Adipose tissue (tissue), 3 donors: ENCODE measurements around the gene GRAMD4. TPM values are rescaled to one million over a fixed set of nuclear protein-coding genes. Genes with fewer than 3 reads are reported as not detected.

Experiments used
- H3K27ac ChIP-seq: one replicate; pipeline ENCODE4 v1.5.1; 2013; ENCODE audit warnings: low read depth, low read length
- WGBS, 3 donors: extraction: QIAGEN DNeasy Blood & Tissue Kit; methylation state at CpG; one replicate each; pipeline ENCODE4 v1.1.7; 2013; 5-methylcytosine and 5-hydroxymethylcytosine counted together
- polyA plus RNA-seq, 3 donors: library from polyadenylated mRNA; stranded (reverse); fragments of 200-250 nt; gene quantifications; one replicate each; pipeline ENCODE4 v1.2.3, GENCODE V29; 2013
- donor health status: healthy with polysubstance abuse.
- donor health status: Bipolar disorder and iron deficiency.
- donor health status: healthy.

GRAMD4 gene
- polyA plus RNA-seq, 3 donors, result 12.0 to 23.9 (median 12.1) TPM

DNA sequence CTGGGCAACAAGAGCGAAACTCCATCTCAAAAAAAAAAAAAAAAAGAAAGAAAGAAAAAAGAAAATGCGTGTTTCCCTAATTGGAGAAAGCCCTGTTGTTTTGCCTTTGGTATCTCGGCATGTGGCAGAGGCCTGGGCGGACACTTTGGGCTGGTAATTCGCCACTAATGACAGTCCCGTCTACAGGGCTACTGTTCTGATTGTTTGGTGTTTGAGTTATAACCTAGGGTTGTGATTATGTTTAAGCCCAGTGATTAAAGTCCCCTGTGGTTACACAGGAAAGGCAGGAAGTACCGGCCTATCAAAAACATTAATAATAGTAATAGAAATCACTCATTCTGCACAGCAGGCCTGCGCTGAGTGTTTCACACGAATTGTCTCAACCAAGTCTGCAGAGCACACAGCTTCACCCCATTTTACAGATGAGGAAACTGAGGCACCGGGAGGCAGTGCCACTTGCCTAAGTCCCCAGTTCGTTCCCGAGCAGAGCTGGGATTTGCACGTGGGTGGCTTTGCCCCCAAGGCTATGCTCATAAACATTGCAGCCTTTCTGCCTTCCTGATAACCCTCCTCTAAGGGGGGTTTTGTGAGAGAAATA lies 39.1 kb upstream of the GRAMD4 start:
- 57 to 68% (median 60%) methylated on average over 12 to 13 of the region's 13 CpGs for WGBS, 3 donors

DNA sequence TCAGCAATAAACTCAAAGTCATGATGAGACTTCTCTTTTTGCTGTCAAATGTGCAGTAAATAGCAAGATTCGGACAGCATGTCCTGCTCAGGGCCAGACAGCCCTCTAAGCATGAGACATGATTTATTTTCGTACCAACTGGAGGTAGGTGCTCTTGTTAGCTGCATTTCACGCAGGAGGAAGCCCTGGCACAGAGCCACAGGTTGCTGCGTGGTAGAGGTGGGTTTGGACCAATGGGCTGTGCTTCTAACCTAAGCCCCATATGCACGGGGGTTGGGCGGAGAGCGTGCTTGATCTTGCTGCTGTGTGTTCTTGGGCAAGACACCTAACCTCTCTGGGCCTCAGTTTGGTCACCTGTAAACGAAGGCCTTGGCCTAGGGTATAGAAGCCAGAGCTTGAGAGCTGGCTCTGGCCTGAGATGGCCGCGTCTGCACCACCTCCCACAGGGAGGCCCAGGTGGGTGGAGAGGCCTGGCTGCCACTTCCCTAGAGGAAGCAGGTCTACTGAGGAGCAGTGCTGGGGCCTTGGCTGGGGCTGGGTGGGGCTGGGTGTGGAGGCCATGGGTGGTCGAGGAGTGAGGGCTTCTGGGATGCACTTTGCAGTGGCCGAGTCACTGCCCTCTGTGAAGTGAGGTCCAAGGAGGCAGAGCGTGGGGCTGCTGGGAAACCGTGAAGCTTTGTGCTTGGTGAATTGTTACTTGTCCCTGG lies 38.5 kb upstream of the GRAMD4 start:
- WGBS, 3 donors, result 66 to 73% (median 69%) methylated on average over 14 of the region's 14 CpGs
- no peak overlapping the region for H3K27ac ChIP-seq

More for the DNA sequence above, 39.1 kb upstream of the GRAMD4 start:
- no peak overlapping the region for H3K27ac ChIP-seq

DNA sequence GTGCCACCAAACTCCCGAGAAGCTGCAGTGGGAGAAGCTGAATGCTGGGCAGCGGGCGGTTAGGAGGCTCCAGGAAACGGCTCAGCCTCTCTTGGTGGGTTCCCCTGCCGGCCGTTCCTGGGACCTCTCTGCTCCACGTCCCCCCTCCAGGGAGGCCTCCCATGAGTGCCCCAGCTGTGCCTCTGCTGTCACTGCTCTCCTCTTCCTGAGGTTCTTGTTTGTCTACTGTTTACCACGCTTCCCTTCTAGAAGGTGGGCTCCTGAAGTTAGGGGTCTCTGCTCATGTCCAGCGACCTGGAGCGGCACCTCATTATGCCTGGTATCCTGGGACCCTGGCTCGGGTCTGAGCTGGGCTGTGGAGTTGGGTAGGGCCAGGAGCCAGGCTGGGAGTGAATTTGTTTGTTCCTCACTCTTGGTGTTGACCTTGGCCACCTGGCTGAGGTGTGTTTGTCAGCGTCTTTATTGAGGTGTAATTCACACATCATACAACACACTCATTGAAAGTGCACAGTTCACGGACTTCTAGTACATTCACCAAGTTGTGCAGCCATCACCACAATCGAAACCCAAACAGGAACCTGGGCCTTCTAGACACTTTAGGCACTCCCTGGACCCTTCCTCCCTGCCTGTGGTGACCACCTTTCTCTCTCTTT lies 37.8 kb upstream of the GRAMD4 start:
- H3K27ac ChIP-seq, result no peak overlapping the region
- 51 to 82% (median 78%) methylated on average over 12 to 14 of the region's 14 CpGs for WGBS, 3 donors

DNA sequence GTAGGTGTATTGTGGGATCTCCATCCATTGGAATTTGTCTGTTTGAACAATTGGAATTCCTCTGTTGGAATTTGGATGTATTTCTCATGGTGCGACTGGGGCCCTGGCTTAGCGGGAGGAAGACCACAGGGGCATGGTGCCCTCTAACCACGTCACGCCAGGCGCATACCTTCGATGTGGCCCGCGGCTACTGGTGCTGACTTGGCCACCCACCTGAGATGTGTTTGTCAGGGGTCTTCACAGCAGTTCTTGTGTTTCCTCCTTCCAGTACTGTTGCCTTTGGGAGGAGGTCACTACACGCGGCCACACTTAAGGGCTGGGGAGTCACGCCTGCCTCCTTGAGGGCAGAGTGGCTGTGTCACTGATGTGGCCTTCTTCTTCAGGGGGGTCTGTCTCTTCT lies 36.6 kb upstream of the GRAMD4 start:
- H3K27ac ChIP-seq, result no peak overlapping the region
- 96 to 98% (median 97%) methylated on average over 11 of the region's 11 CpGs for WGBS, 3 donors

DNA sequence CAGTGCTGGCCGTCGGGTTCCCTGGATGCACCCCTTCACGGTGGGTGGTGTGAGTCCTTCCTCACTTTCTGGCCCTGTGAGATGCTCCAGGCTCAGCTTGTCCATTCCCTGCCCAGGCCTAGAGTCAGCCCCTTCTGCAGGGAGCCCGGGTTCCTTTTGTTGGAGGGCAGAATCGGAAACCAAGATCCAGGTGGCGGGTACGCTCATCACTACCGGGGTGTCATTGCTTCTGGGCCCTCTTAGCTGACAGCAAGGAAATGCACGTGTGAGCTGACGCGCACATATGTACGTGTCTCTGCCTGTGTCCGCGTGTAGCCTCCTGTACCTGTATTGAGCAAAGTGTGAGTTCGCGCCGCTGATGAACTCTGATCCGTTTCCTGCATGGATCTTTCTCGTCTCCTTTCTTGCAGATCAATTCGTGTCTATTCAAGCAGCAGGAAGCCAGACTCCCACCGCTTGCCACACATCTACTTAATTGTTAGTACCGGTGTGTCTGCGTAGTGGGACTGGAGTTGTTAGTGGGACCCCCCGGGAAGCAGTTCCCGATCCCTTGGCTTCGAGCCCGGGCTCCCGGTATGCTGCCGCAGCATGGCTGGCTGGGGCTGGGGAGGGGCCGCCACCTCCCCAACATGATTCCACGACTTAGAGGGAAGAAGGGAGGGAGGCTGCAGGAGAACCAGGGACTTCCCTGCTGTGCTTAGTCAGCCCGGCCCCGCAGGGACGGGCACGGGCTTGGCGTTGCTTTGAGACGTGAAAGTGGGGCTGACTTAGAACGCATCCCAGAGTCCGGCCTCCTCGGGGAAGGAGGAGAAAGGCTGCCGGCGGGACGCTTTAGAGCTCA lies 35.9 kb upstream of the GRAMD4 start:
- no peak overlapping the region for H3K27ac ChIP-seq
- WGBS, 3 donors, result 66 to 73% (median 71%) methylated on average over 42 to 43 of the region's 43 CpGs

DNA sequence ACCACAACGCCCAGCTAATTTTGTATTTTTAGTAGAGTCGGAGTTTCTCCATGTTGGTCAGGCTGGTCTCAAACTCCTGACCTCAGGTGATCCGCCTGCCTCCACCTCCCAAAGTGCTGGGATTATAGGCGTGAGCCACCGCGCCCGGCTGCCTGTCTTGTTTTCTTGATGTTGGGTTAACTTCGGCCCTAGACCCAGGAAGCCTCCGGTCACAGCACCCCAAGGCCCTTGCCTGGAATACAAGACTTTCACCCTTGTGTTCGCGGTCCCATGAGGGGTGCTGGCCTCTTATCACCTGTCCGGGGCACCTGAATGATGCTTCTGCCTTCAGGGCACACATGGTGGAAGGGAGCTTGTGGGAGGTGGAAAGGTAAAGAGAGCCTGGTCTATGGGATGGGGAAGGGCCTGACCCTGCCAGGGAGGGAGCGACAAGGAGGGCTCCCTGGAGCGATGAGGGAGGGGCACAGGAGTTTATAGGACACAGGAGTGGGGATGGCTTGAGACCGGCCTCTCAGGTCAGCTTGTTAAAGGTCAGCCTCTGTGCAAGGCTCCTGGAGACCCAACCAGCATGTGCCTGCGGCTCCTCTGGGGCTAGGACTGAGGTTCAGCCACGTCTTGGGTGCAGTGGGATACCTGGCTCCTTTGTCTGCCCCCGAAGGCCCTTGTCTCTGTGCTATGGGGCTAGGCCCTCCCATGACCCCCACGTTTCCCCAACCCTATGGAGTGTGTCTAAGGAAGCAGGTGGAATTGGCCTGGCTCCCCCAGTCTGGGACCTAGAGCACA lies 34.7 kb upstream of the GRAMD4 start:
- 96 to 97% (median 97%) methylated on average over 19 of the region's 19 CpGs for WGBS, 3 donors
- no peak overlapping the region for H3K27ac ChIP-seq

DNA sequence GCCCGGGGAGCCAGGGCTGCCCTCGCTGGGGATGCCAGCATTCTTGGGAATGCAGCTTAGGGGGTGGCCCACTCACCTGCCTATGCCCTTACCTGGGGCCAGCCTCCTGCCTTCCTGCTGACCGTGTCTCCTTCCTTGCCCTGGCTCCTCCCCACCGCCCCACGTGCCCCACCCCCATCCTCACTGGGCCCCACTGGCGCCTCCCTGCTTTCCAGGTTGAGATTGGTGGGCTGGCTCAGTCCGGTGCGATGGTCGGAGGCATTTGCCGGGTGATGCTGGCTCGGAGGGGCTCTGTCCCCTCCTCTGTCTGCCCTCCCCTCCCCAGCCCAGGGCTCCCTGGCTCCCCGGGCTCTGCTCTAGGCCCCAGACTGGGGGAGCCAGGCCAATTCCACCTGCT lies 34.1 kb upstream of the GRAMD4 start:
- WGBS, 3 donors, result 89 to 94% (median 89%) methylated on average over 11 to 12 of the region's 12 CpGs
- no peak overlapping the region for H3K27ac ChIP-seq

DNA sequence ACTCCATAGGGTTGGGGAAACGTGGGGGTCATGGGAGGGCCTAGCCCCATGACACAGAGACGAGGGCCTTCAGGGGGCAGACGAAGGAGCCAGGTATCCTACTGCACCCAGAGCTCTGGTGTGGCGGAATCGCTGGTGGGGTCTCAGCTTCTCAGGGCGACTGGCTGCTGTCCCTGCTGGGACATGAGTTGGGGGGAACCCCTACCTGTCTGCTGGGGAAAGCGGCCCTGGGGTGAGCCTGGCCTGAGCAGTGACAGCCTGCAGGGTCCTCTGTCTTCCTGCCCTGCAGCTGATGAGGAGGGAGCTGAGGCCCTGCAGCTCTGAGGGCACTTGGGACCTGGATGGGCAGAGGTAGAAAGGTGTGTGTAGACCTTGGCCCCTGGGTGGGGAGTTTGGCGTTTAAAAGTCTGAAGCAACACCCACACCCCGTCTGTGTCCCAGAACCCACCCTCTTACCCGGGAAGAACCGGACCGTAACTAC lies 33.6 kb upstream of the GRAMD4 start:
- no peak overlapping the region for H3K27ac ChIP-seq
- 88 to 90% (median 88%) methylated on average over 12 of the region's 12 CpGs for WGBS, 3 donors

DNA sequence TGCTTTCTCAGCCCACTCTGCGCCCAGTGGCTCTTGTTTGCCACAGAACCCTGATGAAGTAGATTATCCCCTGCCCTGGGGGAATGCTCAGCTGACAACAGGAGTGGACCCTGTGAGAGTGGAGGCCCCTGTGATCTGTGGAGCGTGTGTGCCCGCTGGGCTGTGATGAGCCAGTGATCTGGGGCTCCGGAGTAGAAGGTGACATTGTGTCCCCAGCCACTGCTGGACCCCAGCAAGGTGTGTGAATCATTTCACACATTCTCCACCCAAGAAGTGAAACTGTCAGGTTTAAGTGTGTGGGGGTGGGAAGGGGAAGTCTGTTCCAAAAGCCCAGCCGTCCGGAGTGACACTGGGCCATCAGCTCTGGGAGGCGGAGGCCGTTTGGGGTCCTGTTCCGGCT lies 33.1 kb upstream of the GRAMD4 start:
- H3K27ac ChIP-seq, result no peak overlapping the region
- WGBS, 3 donors, result 69 to 81% (median 76%) methylated on average over 9 of the region's 9 CpGs

DNA sequence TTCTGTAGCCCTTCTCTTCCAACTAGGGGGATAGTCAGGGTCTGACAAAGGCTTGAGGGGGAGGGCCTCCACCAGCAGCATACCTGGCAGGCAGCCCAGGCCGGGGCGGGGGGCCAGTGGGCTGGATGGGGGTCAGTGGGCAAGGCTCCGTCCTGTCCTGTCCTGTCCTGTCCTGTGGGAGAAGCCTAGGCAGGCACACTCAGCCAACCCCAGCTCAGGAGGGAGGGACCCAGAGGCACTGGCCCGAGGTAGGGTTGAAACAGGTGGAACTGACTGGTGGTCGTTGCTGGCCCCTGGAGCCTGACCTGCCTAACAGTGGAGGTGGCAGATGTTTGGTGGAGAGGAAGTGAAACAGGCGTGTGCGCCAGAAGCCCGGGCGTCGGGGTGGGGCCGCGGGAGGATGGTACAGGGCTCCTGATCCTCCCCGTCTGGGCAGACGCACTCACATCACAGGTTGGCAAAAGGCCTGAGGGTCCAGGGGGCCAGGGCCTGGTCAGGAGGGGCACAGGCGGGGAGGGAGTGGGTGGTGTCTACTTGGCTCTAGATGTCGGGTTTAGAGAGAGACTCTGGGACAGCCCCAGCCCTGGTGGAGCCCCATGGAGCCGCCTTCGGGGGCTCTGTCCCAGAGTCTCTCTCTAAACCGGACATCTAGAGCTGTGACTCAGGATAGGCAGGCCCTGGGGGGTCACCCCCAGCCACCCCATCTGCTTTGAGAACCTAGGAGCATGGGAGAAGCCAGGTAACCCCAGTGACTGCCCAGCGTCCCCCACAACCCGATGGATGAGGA lies 32.5 kb upstream of the GRAMD4 start:
- 40 to 68% (median 61%) methylated on average over 21 of the region's 21 CpGs for WGBS, 3 donors
- H3K27ac ChIP-seq, result no peak overlapping the region

DNA sequence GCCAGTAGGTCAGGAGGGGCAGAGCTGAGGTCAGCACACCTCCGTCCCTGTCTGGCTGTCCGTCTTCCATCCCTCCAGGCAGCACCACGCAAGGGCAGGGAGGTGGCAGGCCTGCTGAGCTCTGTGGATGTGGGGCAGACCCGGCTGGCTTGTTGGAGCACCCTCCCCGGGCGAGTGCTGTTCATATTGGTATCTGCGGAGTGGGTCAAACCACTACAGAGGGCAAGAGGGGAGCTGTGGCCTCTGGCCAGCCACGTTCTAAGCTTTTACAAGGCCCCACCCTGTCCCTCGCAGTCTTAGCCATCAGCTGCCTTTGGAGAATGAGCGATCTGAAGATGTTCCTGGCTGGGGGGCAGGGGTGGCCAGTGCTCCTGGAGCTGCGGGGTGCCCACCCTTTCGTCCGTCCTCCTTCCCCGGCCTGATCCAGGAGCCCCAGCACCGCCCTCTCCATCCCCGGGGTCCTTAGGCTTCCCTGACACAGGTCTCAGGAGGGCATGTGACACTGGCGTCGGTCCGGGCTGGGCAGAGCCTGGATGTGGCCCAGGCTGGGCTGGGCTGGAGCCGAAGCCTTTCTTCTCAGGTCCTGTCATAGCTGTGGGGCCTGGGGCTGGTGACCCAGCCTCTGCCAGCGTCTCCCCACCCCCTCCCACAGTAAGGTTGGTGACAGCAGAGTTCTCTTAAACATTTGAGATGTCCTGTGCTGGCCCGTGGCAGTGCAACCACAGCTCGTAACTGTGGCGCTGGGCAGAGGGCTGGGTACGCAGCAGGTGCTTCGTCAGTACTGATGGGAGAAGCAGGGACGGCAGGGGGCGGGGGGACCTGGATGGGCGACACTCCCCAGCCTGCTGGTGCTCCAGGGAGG lies 31.7 kb upstream of the GRAMD4 start:
- WGBS, 3 donors, result 74 to 85% (median 81%) methylated on average over 29 of the region's 29 CpGs
- no peak overlapping the region for H3K27ac ChIP-seq

DNA sequence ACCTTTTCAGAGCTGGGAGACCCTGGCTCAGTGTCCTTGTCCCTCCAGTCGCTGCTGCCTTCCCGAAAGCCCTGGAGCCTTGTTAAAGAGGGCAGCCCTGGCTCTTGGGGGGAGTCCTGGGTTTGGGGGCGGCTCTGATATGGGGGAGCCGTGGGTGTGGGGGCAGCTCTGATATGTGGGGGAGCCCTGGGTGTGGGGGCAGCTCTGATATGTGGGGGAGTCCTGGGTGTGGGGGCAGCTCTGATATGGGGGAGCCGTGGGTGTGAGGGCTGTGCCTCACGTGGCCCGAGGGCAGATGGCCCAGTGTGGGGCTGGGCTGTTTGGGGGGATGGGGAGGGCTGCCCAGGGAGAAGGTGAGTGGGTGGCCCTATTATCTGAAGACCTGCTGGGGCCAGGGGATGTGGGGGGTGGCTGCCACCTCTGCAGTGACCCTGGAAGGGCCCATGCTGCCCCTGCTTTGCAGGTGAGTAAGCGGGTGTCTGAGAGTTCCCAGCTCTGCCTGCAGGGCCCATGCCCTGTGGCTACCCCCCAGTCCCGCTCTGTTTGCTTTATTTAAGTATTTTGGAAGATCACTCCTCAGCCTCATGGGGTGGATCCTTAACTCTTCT lies 30.9 kb upstream of the GRAMD4 start:
- no peak overlapping the region for H3K27ac ChIP-seq
- 84 to 91% (median 89%) methylated on average over 7 to 9 of the region's 9 CpGs for WGBS, 3 donors

DNA sequence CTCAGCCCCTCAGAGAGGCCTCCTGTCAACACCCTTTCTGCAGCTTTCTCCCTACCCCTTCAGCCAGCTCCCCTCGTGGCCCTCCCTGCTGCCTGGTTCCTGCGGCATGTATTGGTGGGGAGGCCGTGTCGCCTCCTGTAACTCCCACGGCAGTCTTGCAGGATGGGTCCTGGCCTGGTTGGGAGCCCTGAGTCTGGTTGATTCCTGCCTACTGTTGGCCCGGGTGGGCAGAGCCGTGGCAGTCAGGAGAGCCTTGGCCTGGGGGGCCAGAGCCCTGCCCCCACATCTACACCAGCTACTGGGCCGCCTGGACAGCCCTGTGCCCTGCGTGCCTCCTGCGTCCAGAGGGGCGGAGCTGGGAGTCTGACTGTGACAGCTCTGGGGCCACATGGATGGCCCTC lies 30.3 kb upstream of the GRAMD4 start:
- no peak overlapping the region for H3K27ac ChIP-seq
- 76 to 92% (median 92%) methylated on average over 11 of the region's 11 CpGs for WGBS, 3 donors

DNA sequence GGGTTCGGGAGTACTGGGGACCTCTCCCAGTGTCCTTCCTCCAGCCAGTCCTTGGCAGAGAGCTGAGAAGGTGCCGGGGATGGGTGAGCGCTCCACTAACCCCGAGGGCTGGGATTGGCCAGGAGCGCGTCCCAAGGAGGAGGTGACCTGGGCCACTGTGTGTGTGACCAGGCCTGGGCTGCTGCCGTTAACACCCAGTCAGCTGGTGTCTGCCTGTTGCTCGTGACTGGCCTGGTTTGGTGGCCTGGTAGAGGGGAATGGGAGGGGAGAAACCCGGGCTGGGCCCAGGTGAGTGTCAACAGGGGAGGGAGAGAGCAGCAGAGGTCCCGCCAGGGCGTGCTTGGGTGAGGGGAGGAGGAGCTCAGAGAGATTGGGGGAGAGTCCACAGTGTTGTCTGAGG lies 29.9 kb upstream of the GRAMD4 start:
- 81 to 84% (median 81%) methylated on average over 9 to 11 of the region's 11 CpGs for WGBS, 3 donors

DNA sequence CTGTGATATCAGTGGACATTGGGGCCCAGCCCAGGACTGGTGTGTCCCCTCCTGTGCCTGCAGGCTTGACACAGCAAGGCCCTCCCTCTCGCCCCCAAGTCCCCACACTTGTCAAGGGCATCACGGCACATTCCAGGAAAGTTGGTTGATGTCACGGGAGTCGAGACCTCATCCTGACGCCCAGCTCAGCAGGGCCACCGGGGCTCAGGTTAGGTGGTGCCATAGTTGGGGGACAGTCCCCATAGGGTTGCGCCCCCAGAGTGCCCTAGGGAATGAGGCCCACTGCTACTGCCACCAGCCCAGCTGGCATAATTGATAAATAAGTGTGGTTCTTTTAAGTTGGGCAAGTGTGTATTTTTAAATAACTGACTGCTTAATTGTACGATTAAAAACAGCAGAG lies 28.3 kb upstream of the GRAMD4 start:
- H3K27ac ChIP-seq, result no peak overlapping the region
- WGBS, 3 donors, result 71 to 91% (median 76%) methylated on average over 8 of the region's 8 CpGs

More for the DNA sequence above, 29.9 kb upstream of the GRAMD4 start:
- H3K27ac ChIP-seq, result no peak overlapping the region

DNA sequence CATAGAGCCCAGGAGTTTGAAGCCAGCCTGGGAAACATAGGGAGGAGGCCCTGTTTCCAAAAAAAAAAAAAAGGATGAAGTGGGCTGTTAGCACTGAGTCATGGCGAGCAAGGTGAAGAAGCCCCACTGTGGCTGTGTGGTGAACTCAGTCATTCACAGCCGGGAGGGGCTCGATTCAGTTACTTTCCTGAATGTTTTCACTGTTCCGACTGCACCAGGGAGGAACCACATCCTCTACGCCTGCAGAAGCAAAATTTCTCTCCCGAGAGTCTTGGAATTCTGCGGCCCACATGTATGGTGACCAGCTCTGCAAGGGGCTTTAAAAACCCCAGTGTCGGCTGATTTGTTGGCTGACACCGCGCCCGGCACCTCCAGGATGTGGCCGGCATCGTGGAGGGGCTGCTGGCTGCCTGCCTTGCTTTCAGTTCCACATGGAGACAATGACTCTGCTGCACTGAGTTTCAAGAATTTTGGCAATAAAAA lies 27.8 kb upstream of the GRAMD4 start:
- no peak overlapping the region for H3K27ac ChIP-seq

More for the DNA sequence above, 27.8 kb upstream of the GRAMD4 start:
- 8 to 59% (median 10%) methylated on average over 13 of the region's 13 CpGs for WGBS, 3 donors
